ENCODE data around the gene DNAI2. TPM values are rescaled to one million over a fixed set of nuclear protein-coding genes. Genes with fewer than 3 reads are reported as not detected.

The DNAI2 gene
- total and polyA plus RNA-seq, 9 of the 15 experiments (the other 6 are each of a cell fraction or from before 2014, with no cell fraction given): not detected

DNA sequence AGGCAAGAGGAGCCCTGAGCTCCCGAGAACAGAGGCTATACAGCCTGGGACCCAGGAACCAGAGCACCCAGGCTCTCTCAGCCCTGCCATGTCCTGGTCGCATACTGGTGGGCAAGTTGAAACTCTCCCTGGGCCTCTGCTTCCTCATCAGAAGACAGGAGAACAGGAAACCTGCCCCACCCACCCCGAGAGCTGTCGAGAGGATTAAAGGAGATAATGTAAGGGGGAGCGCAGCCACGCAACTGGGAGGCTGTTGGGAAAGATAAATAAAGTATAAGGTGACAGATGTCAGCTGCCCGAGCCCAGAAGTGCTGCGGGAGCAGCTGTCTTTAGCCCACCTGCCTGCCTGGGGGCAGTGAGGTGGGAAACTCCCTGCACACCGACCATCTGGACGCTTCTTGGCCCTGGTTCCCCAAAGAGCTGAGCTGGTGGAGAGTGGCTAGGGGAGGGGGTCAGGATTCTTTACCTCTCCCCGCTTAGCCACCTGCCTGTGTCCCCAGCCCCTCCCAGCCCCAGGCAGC lies 58.8 kb downstream of the DNAI2 start (continued):
- no peak for TF ChIP-seq UBTF (IDR thresholded peaks at IDR 0.05; ENCODE audit: borderline replicate concordance in 1 of 2, low read depth in 2 of 2, low read length in 2 of 2)
- TF ChIP-seq ZNF586 (CRISPR knock-in tag; conservative IDR thresholded peaks at IDR 0.05): no peak
- TF ChIP-seq HIVEP1 (CRISPR knock-in tag; IDR thresholded peaks at IDR 0.05): no peak
- TF ChIP-seq ILF3 (IDR thresholded peaks at IDR 0.05; ENCODE audit: borderline replicate concordance): no peak
- 0 out of 4 replicates have a peak, but pooled peaks have one; percentile 23 to 47 for TF ChIP-seq SIN3A (IDR thresholded peaks at IDR 0.05; ENCODE audit: borderline replicate concordance in 2 of 2, control insufficient read depth in 1 of 2, low read depth in 2 of 2, low read length in 2 of 2)
- peak; percentile 53; the same call in 1 of the 2 replicates for TF ChIP-seq ZEB2 (IDR thresholded peaks at IDR 0.05)
- TF ChIP-seq ATF2 (CRISPR knock-in tag; IDR thresholded peaks at IDR 0.05): no peak
- TF ChIP-seq CREB3 (tag; conservative IDR thresholded peaks at IDR 0.05; ENCODE audit: low read depth): no peak; the same call in 1 of the 2 replicates
- no peak for TF ChIP-seq PCBP2 (IDR thresholded peaks at IDR 0.05; ENCODE audit: low read depth, low read length, poor library complexity, severe bottlenecking)
- TF ChIP-seq ZNF184 (CRISPR knock-in tag; IDR thresholded peaks at IDR 0.05): no peak
- TF ChIP-seq, protein P1, sequence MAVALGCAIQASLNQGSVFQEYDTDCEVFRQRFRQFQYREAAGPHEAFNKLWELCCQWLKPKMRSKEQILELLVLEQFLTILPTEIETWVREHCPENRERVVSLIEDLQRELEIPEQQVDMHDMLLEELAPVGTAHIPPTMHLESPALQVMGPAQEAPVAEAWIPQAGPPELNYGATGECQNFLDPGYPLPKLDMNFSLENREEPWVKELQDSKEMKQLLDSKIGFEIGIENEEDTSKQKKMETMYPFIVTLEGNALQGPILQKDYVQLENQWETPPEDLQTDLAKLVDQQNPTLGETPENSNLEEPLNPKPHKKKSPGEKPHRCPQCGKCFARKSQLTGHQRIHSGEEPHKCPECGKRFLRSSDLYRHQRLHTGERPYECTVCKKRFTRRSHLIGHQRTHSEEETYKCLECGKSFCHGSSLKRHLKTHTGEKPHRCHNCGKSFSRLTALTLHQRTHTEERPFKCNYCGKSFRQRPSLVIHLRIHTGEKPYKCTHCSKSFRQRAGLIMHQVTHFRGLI (CRISPR knock-in tag; IDR thresholded peaks at IDR 0.05): no peak
- no peak for TF ChIP-seq PTRF (tag; IDR thresholded peaks at IDR 0.05)
- TF ChIP-seq POLR2G (IDR thresholded peaks at IDR 0.05; ENCODE audit: low read depth, low read length): no peak
- TF ChIP-seq ZNF77 (CRISPR knock-in tag; IDR thresholded peaks at IDR 0.05): no peak
- TF ChIP-seq ZNF311 (CRISPR knock-in tag; IDR thresholded peaks at IDR 0.05): no peak
- TF ChIP-seq NUFIP1 (IDR thresholded peaks at IDR 0.05; ENCODE audit: partially characterized antibody): no peak
- TF ChIP-seq CBX1 (IDR thresholded peaks at IDR 0.05; ENCODE audit: low read depth): no peak
- TF ChIP-seq TRIM28 (IDR thresholded peaks at IDR 0.05): no peak
- no peak for TF ChIP-seq ETV6 (IDR thresholded peaks at IDR 0.05; ENCODE audit: borderline replicate concordance in 1 of 2, low read depth in 2 of 2, low read length in 1 of 2)
- no peak for TF ChIP-seq ETV6 (CRISPR knock-in tag; IDR thresholded peaks at IDR 0.05; ENCODE audit: borderline replicate concordance)
- peak; percentile 91 for TF ChIP-seq PKNOX1 (IDR thresholded peaks at IDR 0.05)
- TF ChIP-seq HEY1 (CRISPR knock-in tag; IDR thresholded peaks at IDR 0.05; ENCODE audit: borderline replicate concordance): no peak

Data from K562 (cell line).